ENCODE measurements around the gene CCDC186.

The CCDC186 gene

GRCh38 chr10:114179148-114179547 lies 5.1 kb upstream of the CCDC186 start, which contains the start of gene TDRD1:
TDRD1 (plus strand) TSS chr10:114179353; CDS start chr10:114187832, 8,479 bp downstream.
- H3K23ac ChIP-seq (ENCODE audit: low read length in 2 of 2) = no peak within 1 kb of the TSS
- H3K4me3 ChIP-seq (ENCODE audit: insufficient read depth in 1 of 2, low read depth in 1 of 2, low read length in 2 of 2) = no peak within 1 kb of the TSS
- no peak within 1 kb of the TSS for H3K18ac ChIP-seq (ENCODE audit: low read depth in 1 of 2, low read length in 2 of 2)
- no peak within 1 kb of the TSS for H2BK12ac ChIP-seq (ENCODE audit: low read length in 2 of 2)
- no peaks in the 10 kb centered on the region for H3K9me3 ChIP-seq (ENCODE audit: control insufficient read depth, low read length)
- DNase-seq = no peak
- H3K36me3 ChIP-seq (ENCODE audit: control insufficient read depth in 1 of 2, insufficient read depth in 2 of 2, low read depth in 1 of 2, low read length in 2 of 2) = no peaks in the 10 kb centered on the region
- peak within 1 kb of the TSS; percentile 42 for H4K8ac ChIP-seq (ENCODE audit: low read length)
- 74% methylated on average over 28 of the region's 28 CpGs for WGBS
- no peak within 1 kb of the TSS for H3K4ac ChIP-seq (ENCODE audit: low read depth in 1 of 2, low read length in 2 of 2)
- H2BK120ac ChIP-seq (ENCODE audit: low read depth, low read length) = no peak within 1 kb of the TSS
- H2BK5ac ChIP-seq (ENCODE audit: low read depth, low read length, poor library complexity, severe bottlenecking) = no peak within 1 kb of the TSS
- no peak within 1 kb of the TSS for H2AK5ac ChIP-seq (ENCODE audit: low read length, severe bottlenecking)
- H4K91ac ChIP-seq (ENCODE audit: low read length) = peak within 1 kb of the TSS; percentile 82
- H3K79me1 ChIP-seq (replicated peaks; ENCODE audit: low read length, poor library complexity, severe bottlenecking) = no peaks in the 10 kb centered on the region
- no peak within 1 kb of the TSS for H3K4me2 ChIP-seq (ENCODE audit: low read length, poor library complexity, severe bottlenecking)
- H3K27ac ChIP-seq (ENCODE audit: low read length, poor library complexity, severe bottlenecking) = no peak within 1 kb of the TSS
- H3K4me1 ChIP-seq (ENCODE audit: control insufficient read depth, insufficient read depth, low read depth, low read length) = peaks cover 4% of the 10 kb centered on the region
- H2AFZ ChIP-seq (ENCODE audit: low read depth, low read length) = no peak within 1 kb of the TSS
- H3K14ac ChIP-seq (ENCODE audit: low read length in 2 of 2) = no peak within 1 kb of the TSS
- H3K9ac ChIP-seq (ENCODE audit: low read length) = no peak within 1 kb of the TSS
- H2BK15ac ChIP-seq (ENCODE audit: low read depth, poor library complexity, severe bottlenecking) = no peak within 1 kb of the TSS
- no peaks in the 10 kb centered on the region for H3K27me3 ChIP-seq (ENCODE audit: control insufficient read depth in 1 of 2, insufficient read depth in 1 of 2, low read length in 2 of 2)

GRCh38 chr10:114176511-114176910 lies 2.5 kb upstream of the CCDC186 start:
- Histone ChIP-seq H4K8ac (ENCODE audit: low read length) (no peak overlapping the region), H3K79me1 (replicated peaks; ENCODE audit: low read length, poor library complexity, severe bottlenecking) (no peaks in the 10 kb centered on the region), H2BK5ac (ENCODE audit: low read depth, low read length, poor library complexity, severe bottlenecking) (no peak overlapping the region), H2BK12ac (ENCODE audit: low read length in 2 of 2) (no peak overlapping the region), H3K23ac (ENCODE audit: low read length in 2 of 2) (no peak overlapping the region), H3K27ac (ENCODE audit: low read length, poor library complexity, severe bottlenecking) (no peak overlapping the region), H3K36me3 (ENCODE audit: control insufficient read depth in 1 of 2, insufficient read depth in 2 of 2, low read depth in 1 of 2, low read length in 2 of 2) (no peaks in the 10 kb centered on the region), H3K4ac (ENCODE audit: low read depth in 1 of 2, low read length in 2 of 2) (no peak overlapping the region), H4K91ac (ENCODE audit: low read length) (no peak overlapping the region), H3K4me3 (ENCODE audit: insufficient read depth in 1 of 2, low read depth in 1 of 2, low read length in 2 of 2) (no peak overlapping the region), H3K9ac (ENCODE audit: low read length) (no peak overlapping the region), H3K14ac (ENCODE audit: low read length in 2 of 2) (no peak overlapping the region), H3K4me2 (ENCODE audit: low read length, poor library complexity, severe bottlenecking) (no peak overlapping the region), H3K4me1 (ENCODE audit: control insufficient read depth, insufficient read depth, low read depth, low read length) (peaks cover 4% of the 10 kb centered on the region), H2AFZ (ENCODE audit: low read depth, low read length) (no peak overlapping the region), H2AK5ac (ENCODE audit: low read length, severe bottlenecking) (no peak overlapping the region), H2BK15ac (ENCODE audit: low read depth, poor library complexity, severe bottlenecking) (no peak overlapping the region), H2BK120ac (ENCODE audit: low read depth, low read length) (no peak overlapping the region), H3K9me3 (ENCODE audit: control insufficient read depth, low read length) (no peaks in the 10 kb centered on the region), H3K18ac (ENCODE audit: low read depth in 1 of 2, low read length in 2 of 2) (no peak overlapping the region), H3K27me3 (ENCODE audit: control insufficient read depth in 1 of 2, insufficient read depth in 1 of 2, low read length in 2 of 2) (no peaks in the 10 kb centered on the region)
- WGBS = 100% methylated on average over 1 of the region's 1 CpG
- DNase-seq = no peak

DNA sequence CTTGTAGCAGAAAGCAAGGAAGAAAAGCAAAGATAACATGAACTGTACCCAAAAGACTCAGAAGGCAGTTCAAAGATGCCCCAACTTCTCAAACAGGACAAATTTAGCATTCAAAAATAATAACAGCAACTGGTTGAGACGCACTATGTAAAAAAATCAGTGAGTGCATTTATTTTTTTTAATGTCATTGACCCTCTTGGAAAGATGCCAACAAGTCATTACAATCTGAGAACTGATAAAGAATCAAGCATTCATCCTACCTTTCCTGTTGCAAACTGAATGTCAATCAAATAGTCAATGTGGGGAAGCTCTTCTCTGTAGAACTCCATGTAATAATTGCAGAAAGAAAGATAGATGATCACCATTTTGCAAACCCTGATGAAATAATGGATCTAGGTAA lies 1.7 kb upstream of the CCDC186 start:
- H3K4ac ChIP-seq (ENCODE audit: low read depth in 1 of 2, low read length in 2 of 2) = no peak overlapping the region
- H3K14ac ChIP-seq (ENCODE audit: low read length in 2 of 2) = no peak overlapping the region
- no peaks in the 10 kb centered on the region for H3K27me3 ChIP-seq (ENCODE audit: control insufficient read depth in 1 of 2, insufficient read depth in 1 of 2, low read length in 2 of 2)
- no peak overlapping the region for H3K18ac ChIP-seq (ENCODE audit: low read depth in 1 of 2, low read length in 2 of 2)
- H2BK120ac ChIP-seq (ENCODE audit: low read depth, low read length) = no peak overlapping the region
- H2BK12ac ChIP-seq (ENCODE audit: low read length in 2 of 2) = no peak overlapping the region
- H3K27ac ChIP-seq (ENCODE audit: low read length, poor library complexity, severe bottlenecking) = no peak overlapping the region
- no peak overlapping the region for H4K8ac ChIP-seq (ENCODE audit: low read length)
- H4K91ac ChIP-seq (ENCODE audit: low read length) = no peak overlapping the region
- H2BK15ac ChIP-seq (ENCODE audit: low read depth, poor library complexity, severe bottlenecking) = no peak overlapping the region
- no peak overlapping the region for H2AK5ac ChIP-seq (ENCODE audit: low read length, severe bottlenecking)
- no peak overlapping the region for H2AFZ ChIP-seq (ENCODE audit: low read depth, low read length)
- no peaks in the 10 kb centered on the region for H3K79me1 ChIP-seq (replicated peaks; ENCODE audit: low read length, poor library complexity, severe bottlenecking)
- H3K23ac ChIP-seq (ENCODE audit: low read length in 2 of 2) = no peak overlapping the region
- H3K4me3 ChIP-seq (ENCODE audit: insufficient read depth in 1 of 2, low read depth in 1 of 2, low read length in 2 of 2) = no peak overlapping the region
- WGBS = no CpG with 5 or more reads among the region's 1 CpG
- no peak overlapping the region for H3K4me2 ChIP-seq (ENCODE audit: low read length, poor library complexity, severe bottlenecking)
- no peaks in the 10 kb centered on the region for H3K9me3 ChIP-seq (ENCODE audit: control insufficient read depth, low read length)
- H3K4me1 ChIP-seq (ENCODE audit: control insufficient read depth, insufficient read depth, low read depth, low read length) = peaks cover 4% of the 10 kb centered on the region
- no peak for DNase-seq
- H2BK5ac ChIP-seq (ENCODE audit: low read depth, low read length, poor library complexity, severe bottlenecking) = no peak overlapping the region
- no peak overlapping the region for H3K9ac ChIP-seq (ENCODE audit: low read length)
- no peaks in the 10 kb centered on the region for H3K36me3 ChIP-seq (ENCODE audit: control insufficient read depth in 1 of 2, insufficient read depth in 2 of 2, low read depth in 1 of 2, low read length in 2 of 2)

GRCh38 chr10:114174695-114175188 lies 739 bp upstream of the CCDC186 start:
- Histone ChIP-seq H2BK15ac (ENCODE audit: low read depth, poor library complexity, severe bottlenecking) (no peak overlapping the region), H3K18ac (ENCODE audit: low read depth in 1 of 2, low read length in 2 of 2) (peak overlapping the region in 1 of 2 experiments; percentile 50), H3K23ac (ENCODE audit: low read length in 2 of 2) (peak overlapping the region in 1 of 2 experiments; percentile 42)

More at GRCh38 chr10:114174695-114175188, 739 bp upstream of the CCDC186 start:
- Histone ChIP-seq H3K4me3 (ENCODE audit: insufficient read depth in 1 of 2, low read depth in 1 of 2, low read length in 2 of 2) (peak overlapping the region; percentile 96 to 100), H2AFZ (ENCODE audit: low read depth, low read length) (peak overlapping the region; percentile 95), H4K91ac (ENCODE audit: low read length) (no peak overlapping the region), H2BK120ac (ENCODE audit: low read depth, low read length) (no peak overlapping the region), H3K14ac (ENCODE audit: low read length in 2 of 2) (no peak overlapping the region), H2AK5ac (ENCODE audit: low read length, severe bottlenecking) (no peak overlapping the region), H3K9ac (ENCODE audit: low read length) (peak overlapping the region; percentile 97), H4K8ac (ENCODE audit: low read length) (no peak overlapping the region), H2BK5ac (ENCODE audit: low read depth, low read length, poor library complexity, severe bottlenecking) (no peak overlapping the region), H3K36me3 (ENCODE audit: control insufficient read depth in 1 of 2, insufficient read depth in 2 of 2, low read depth in 1 of 2, low read length in 2 of 2) (no peaks in the 10 kb centered on the region), H3K4me1 (ENCODE audit: control insufficient read depth, insufficient read depth, low read depth, low read length) (peaks cover 4% of the 10 kb centered on the region), H3K4me2 (ENCODE audit: low read length, poor library complexity, severe bottlenecking) (peak overlapping the region; percentile 77), H3K9me3 (ENCODE audit: control insufficient read depth, low read length) (no peaks in the 10 kb centered on the region), H3K4ac (ENCODE audit: low read depth in 1 of 2, low read length in 2 of 2) (no peak overlapping the region), H3K27me3 (ENCODE audit: control insufficient read depth in 1 of 2, insufficient read depth in 1 of 2, low read length in 2 of 2) (no peaks in the 10 kb centered on the region), H2BK12ac (ENCODE audit: low read length in 2 of 2) (peak overlapping the region in 1 of 2 experiments; percentile 67), H3K79me1 (replicated peaks; ENCODE audit: low read length, poor library complexity, severe bottlenecking) (peaks cover 2% of the 10 kb centered on the region), H3K27ac (ENCODE audit: low read length, poor library complexity, severe bottlenecking) (no peak overlapping the region)
- WGBS = 10% methylated on average over 18 of the region's 19 CpGs
- peak; percentile 66 for DNase-seq
